Measurements from ENCODE around the gene ATP8A2.

The ATP8A2 gene

GRCh38 chr13:25372284-25373081 is 709 bp downstream of the ATP8A2 start:
- Histone ChIP-seq H3K27me3 (ENCODE audit: insufficient read depth, insufficient read length) (peaks cover 47% of the 10 kb centered on the region), H3K4me1 (ENCODE audit: insufficient read depth, insufficient read length) (peaks cover 4% of the 10 kb centered on the region), H3K9ac (ENCODE audit: insufficient read length, low read depth) (peak overlapping the region; percentile 50), H3K9me3 (ENCODE audit: insufficient read depth, low read length) (no peaks in the 10 kb centered on the region), H3K4me3 (ENCODE audit: insufficient read length, low read depth) (peak overlapping the region; percentile 47), H3K36me3 (ENCODE audit: insufficient read depth, insufficient read length, low read length) (no peaks in the 10 kb centered on the region)
- TF ChIP-seq SUZ12 (IDR thresholded peaks at IDR 0.05; ENCODE audit: extremely low read depth, insufficient read depth, insufficient read length) (no peak), ZNF274 (IDR thresholded peaks at IDR 0.05; ENCODE audit: low read depth, low read length) (no peak), YY1 (IDR thresholded peaks at IDR 0.05; ENCODE audit: insufficient read depth, insufficient read length) (no peak)
- DNase-seq (ENCODE audit: low read depth, low spot score) = no peak

- H3K9me3 ChIP-seq (ENCODE audit: insufficient read depth, low read length) = no peaks in the 10 kb centered on the region
- H3K9ac ChIP-seq (ENCODE audit: insufficient read length, low read depth) = no peak overlapping the region
- no peak overlapping the region for H3K4me3 ChIP-seq (ENCODE audit: insufficient read length, low read depth)
- no peak for DNase-seq (ENCODE audit: low read depth, low spot score)
- H3K36me3 ChIP-seq (ENCODE audit: insufficient read depth, insufficient read length, low read length) = no peaks in the 10 kb centered on the region
- H3K27me3 ChIP-seq (ENCODE audit: insufficient read depth, insufficient read length) = peaks cover 32% of the 10 kb centered on the region
- TF ChIP-seq SUZ12 (IDR thresholded peaks at IDR 0.05; ENCODE audit: extremely low read depth, insufficient read depth, insufficient read length) (no peak), YY1 (IDR thresholded peaks at IDR 0.05; ENCODE audit: insufficient read depth, insufficient read length) (no peak), ZNF274 (IDR thresholded peaks at IDR 0.05; ENCODE audit: low read depth, low read length) (no peak)
- peaks cover 4% of the 10 kb centered on the region for H3K4me1 ChIP-seq (ENCODE audit: insufficient read depth, insufficient read length)
Observed at GRCh38 chr13:25375727-25376358, 4.1 kb downstream of the ATP8A2 start.

GRCh38 chr13:25377244-25377962 is 5.6 kb downstream of the ATP8A2 start:
- Histone ChIP-seq H3K4me1 (ENCODE audit: insufficient read depth, insufficient read length) (peaks cover 4% of the 10 kb centered on the region), H3K4me3 (ENCODE audit: insufficient read length, low read depth) (no peak overlapping the region), H3K9ac (ENCODE audit: insufficient read length, low read depth) (no peak overlapping the region), H3K9me3 (ENCODE audit: insufficient read depth, low read length) (no peaks in the 10 kb centered on the region), H3K27me3 (ENCODE audit: insufficient read depth, insufficient read length) (peaks cover 20% of the 10 kb centered on the region), H3K36me3 (ENCODE audit: insufficient read depth, insufficient read length, low read length) (no peaks in the 10 kb centered on the region)
- TF ChIP-seq SUZ12 (IDR thresholded peaks at IDR 0.05; ENCODE audit: extremely low read depth, insufficient read depth, insufficient read length) (no peak), YY1 (IDR thresholded peaks at IDR 0.05; ENCODE audit: insufficient read depth, insufficient read length) (no peak), ZNF274 (IDR thresholded peaks at IDR 0.05; ENCODE audit: low read depth, low read length) (no peak)
- no peak for DNase-seq (ENCODE audit: low read depth, low spot score)

- Histone ChIP-seq H3K9me3 (ENCODE audit: insufficient read depth, low read length) (no peaks in the 10 kb centered on the region), H3K4me3 (ENCODE audit: insufficient read length, low read depth) (no peak overlapping the region), H3K27me3 (ENCODE audit: insufficient read depth, insufficient read length) (peaks cover 9% of the 10 kb centered on the region), H3K4me1 (ENCODE audit: insufficient read depth, insufficient read length) (peaks cover 2% of the 10 kb centered on the region), H3K36me3 (ENCODE audit: insufficient read depth, insufficient read length, low read length) (no peaks in the 10 kb centered on the region), H3K9ac (ENCODE audit: insufficient read length, low read depth) (no peak overlapping the region)
- no peak for DNase-seq (ENCODE audit: low read depth, low spot score)
- no peak for TF ChIP-seq YY1 (IDR thresholded peaks at IDR 0.05; ENCODE audit: insufficient read depth, insufficient read length)
- TF ChIP-seq SUZ12 (IDR thresholded peaks at IDR 0.05; ENCODE audit: extremely low read depth, insufficient read depth, insufficient read length) = no peak
- no peak for TF ChIP-seq ZNF274 (IDR thresholded peaks at IDR 0.05; ENCODE audit: low read depth, low read length)
Observed at GRCh38 chr13:25378528-25378927, 6.8 kb downstream of the ATP8A2 start.

- Histone ChIP-seq H3K36me3 (ENCODE audit: insufficient read depth, insufficient read length, low read length) (no peaks in the 10 kb centered on the region), H3K9ac (ENCODE audit: insufficient read length, low read depth) (no peak overlapping the region), H3K4me3 (ENCODE audit: insufficient read length, low read depth) (no peak overlapping the region), H3K27me3 (ENCODE audit: insufficient read depth, insufficient read length) (peaks cover 4% of the 10 kb centered on the region), H3K4me1 (ENCODE audit: insufficient read depth, insufficient read length) (no peaks in the 10 kb centered on the region), H3K9me3 (ENCODE audit: insufficient read depth, low read length) (no peaks in the 10 kb centered on the region)
- TF ChIP-seq ZNF274 (IDR thresholded peaks at IDR 0.05; ENCODE audit: low read depth, low read length) (no peak), SUZ12 (IDR thresholded peaks at IDR 0.05; ENCODE audit: extremely low read depth, insufficient read depth, insufficient read length) (no peak), YY1 (IDR thresholded peaks at IDR 0.05; ENCODE audit: insufficient read depth, insufficient read length) (no peak)
- DNase-seq (ENCODE audit: low read depth, low spot score) = no peak
Observed at GRCh38 chr13:25379011-25379410, 7.2 kb downstream of the ATP8A2 start.

GRCh38 chr13:25380082-25380481 is 8.3 kb downstream of the ATP8A2 start:
- no peak for DNase-seq (ENCODE audit: low read depth, low spot score)
- H3K9ac ChIP-seq (ENCODE audit: insufficient read length, low read depth) = no peak overlapping the region
- no peaks in the 10 kb centered on the region for H3K4me1 ChIP-seq (ENCODE audit: insufficient read depth, insufficient read length)
- H3K9me3 ChIP-seq (ENCODE audit: insufficient read depth, low read length) = no peaks in the 10 kb centered on the region
- TF ChIP-seq ZNF274 (IDR thresholded peaks at IDR 0.05; ENCODE audit: low read depth, low read length) (no peak), YY1 (IDR thresholded peaks at IDR 0.05; ENCODE audit: insufficient read depth, insufficient read length) (no peak), SUZ12 (IDR thresholded peaks at IDR 0.05; ENCODE audit: extremely low read depth, insufficient read depth, insufficient read length) (no peak)
- H3K4me3 ChIP-seq (ENCODE audit: insufficient read length, low read depth) = no peak overlapping the region
- no peaks in the 10 kb centered on the region for H3K36me3 ChIP-seq (ENCODE audit: insufficient read depth, insufficient read length, low read length)
- no peaks in the 10 kb centered on the region for H3K27me3 ChIP-seq (ENCODE audit: insufficient read depth, insufficient read length)

Measured in NT2/D1 (cell line).